HEK293T (cell line): ENCODE data around the gene ATP11C.

Source experiments
- CTCF ChIA-PET: fragments of 350-600 bp; formaldehyde crosslinking; extraction: SDS; loops from one replicate; lab custom pipeline; 2021; ENCODE audit warnings: antibody characterized with exemption, inconsistent platforms; lab: Yijun Ruan, JAX
- POLR2A ChIA-PET: fragments of 350-600 bp; formaldehyde crosslinking; extraction: SDS; loops from one replicate; lab custom pipeline; 2020; ENCODE audit warnings: antibody characterized with exemption, inconsistent platforms; lab: Yijun Ruan, JAX
- DNase-seq: peaks from one replicate; pipeline ENCODE4 v3.0.0; 2012; ENCODE audit warnings: mixed read lengths; ENCODE audit errors: extremely low spot score
- ARNT ChIP-seq: fragments of 450-650 bp; IDR thresholded peaks from 2 replicates; pipeline ENCODE4 v1.6.1; 2017; ENCODE audit warnings: mild to moderate bottlenecking
- BHLHE40 ChIP-seq: fragments of 450-650 bp; IDR thresholded peaks from 2 replicates; pipeline ENCODE4 v1.6.1; 2016; ENCODE audit warnings: mild to moderate bottlenecking, moderate library complexity, borderline replicate concordance
- CTBP1 ChIP-seq: fragments of 450-650 bp; IDR thresholded peaks from 2 replicates; pipeline ENCODE4 v1.6.1; 2016; ENCODE audit warnings: borderline replicate concordance
- ELF4 ChIP-seq: fragments of 450-650 bp; IDR thresholded peaks from 2 replicates; pipeline ENCODE4 v1.6.1; 2017; ENCODE audit warnings: antibody characterized with exemption
- FOXA1 ChIP-seq: fragments of 450-650 bp; IDR thresholded peaks from 2 replicates; pipeline ENCODE4 v1.6.1; 2016; ENCODE audit warnings: mild to moderate bottlenecking
- FOXK2 ChIP-seq: fragments of 450-650 bp; IDR thresholded peaks from 2 replicates; pipeline ENCODE4 v1.6.1; 2016; ENCODE audit warnings: mild to moderate bottlenecking
- FOXM1 ChIP-seq: fragments of 450-650 bp; IDR thresholded peaks from 2 replicates; pipeline ENCODE4 v1.6.1; 2017; ENCODE audit warnings: mild to moderate bottlenecking, borderline replicate concordance
- HDGF ChIP-seq: fragments of 450-650 bp; IDR thresholded peaks from 2 replicates; pipeline ENCODE4 v1.6.1; 2017; ENCODE audit warnings: antibody characterized with exemption, borderline replicate concordance
- L3MBTL2 ChIP-seq: fragments of 450-650 bp; conservative IDR thresholded peaks from 2 replicates; pipeline ENCODE4 v1.6.1; 2016; ENCODE audit warnings: mild to moderate bottlenecking
- LEF1 ChIP-seq: fragments of 450-650 bp; IDR thresholded peaks from 2 replicates; pipeline ENCODE4 v1.6.1; 2017; ENCODE audit warnings: mild to moderate bottlenecking, borderline replicate concordance
- NFRKB ChIP-seq: fragments of 450-650 bp; IDR thresholded peaks from 2 replicates; pipeline ENCODE4 v1.6.1; 2016; ENCODE audit warnings: mild to moderate bottlenecking, moderate library complexity
- PKNOX1 ChIP-seq: fragments of 450-650 bp; IDR thresholded peaks from 2 replicates; pipeline ENCODE4 v1.6.1; 2016
- SP1 ChIP-seq: fragments of 450-650 bp; IDR thresholded peaks from 2 replicates; pipeline ENCODE4 v1.6.1; 2017
- SUZ12 ChIP-seq: fragments of 450-650 bp; IDR thresholded peaks from 2 replicates; pipeline ENCODE4 v1.6.1; 2016; ENCODE audit warnings: mild to moderate bottlenecking
- TARDBP ChIP-seq: fragments of 450-650 bp; IDR thresholded peaks from 2 replicates; pipeline ENCODE4 v1.6.1; 2016
- ZNF384 ChIP-seq: fragments of 450-650 bp; IDR thresholded peaks from 2 replicates; pipeline ENCODE4 v1.6.1; 2016

Gene ATP11C

DNA sequence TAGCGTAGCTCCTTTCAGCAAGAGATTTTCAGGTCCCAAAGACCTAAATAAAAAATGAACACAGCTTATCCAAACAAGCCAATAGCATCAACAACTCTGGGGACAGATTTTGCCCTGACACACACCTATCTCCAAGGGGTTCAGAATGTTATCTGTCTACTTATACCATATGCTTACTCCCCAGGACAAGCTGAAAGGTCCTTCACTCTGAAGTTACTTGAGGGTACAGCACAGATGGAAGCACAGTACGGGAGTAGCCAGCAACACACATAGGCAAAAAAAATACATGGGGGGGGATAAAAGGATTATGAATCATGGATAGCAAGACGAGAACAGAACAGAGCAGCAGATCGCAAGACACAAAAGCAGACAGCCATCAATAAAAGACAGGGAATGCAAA, 134.2 kb downstream of the ATP11C start:
- DNase-seq, result no peak
- ChIA-PET CTCF (no interaction called here), POLR2A (no interaction called here)
- TF ChIP-seq CTBP1, result no peak
- no peak for TF ChIP-seq FOXA1
- no peak for TF ChIP-seq FOXM1
- no peak for TF ChIP-seq ARNT
- TF ChIP-seq L3MBTL2, result no peak
- TF ChIP-seq LEF1, result no peak
- no peak for TF ChIP-seq PKNOX1
- no peak for TF ChIP-seq ELF4

GRCh38 chrX:139795196-139795595, 137.7 kb downstream of the ATP11C start:
- POLR2A ChIA-PET, result no interaction called here
- TF ChIP-seq L3MBTL2, result no peak
- no peak for TF ChIP-seq CTBP1
- TF ChIP-seq BHLHE40, result no peak
- no peak for TF ChIP-seq PKNOX1
- TF ChIP-seq ARNT, result no peak
- no peak for TF ChIP-seq SUZ12
- no peak for TF ChIP-seq NFRKB
- TF ChIP-seq SP1, result no peak
- TF ChIP-seq ZNF384, result no peak
- TF ChIP-seq HDGF, result no peak
- TF ChIP-seq FOXM1, result no peak
- TF ChIP-seq LEF1, result no peak
- TF ChIP-seq ELF4, result no peak
- TF ChIP-seq FOXK2, result no peak
- TF ChIP-seq TARDBP, result no peak
- no peak for TF ChIP-seq FOXA1
- DNase-seq, result no peak
- CTCF ChIA-PET, result no interaction called here

GRCh38 chrX:139787601-139788000, 145.3 kb downstream of the ATP11C start:
- ChIA-PET CTCF (no interaction called here), POLR2A (no interaction called here)
- no peak for TF ChIP-seq L3MBTL2
- TF ChIP-seq FOXA1, result no peak
- no peak for TF ChIP-seq HDGF
- no peak for TF ChIP-seq ZNF384
- TF ChIP-seq CTBP1, result no peak
- no peak for TF ChIP-seq FOXK2
- TF ChIP-seq NFRKB, result no peak
- TF ChIP-seq SP1, result no peak
- DNase-seq, result no peak

DNA sequence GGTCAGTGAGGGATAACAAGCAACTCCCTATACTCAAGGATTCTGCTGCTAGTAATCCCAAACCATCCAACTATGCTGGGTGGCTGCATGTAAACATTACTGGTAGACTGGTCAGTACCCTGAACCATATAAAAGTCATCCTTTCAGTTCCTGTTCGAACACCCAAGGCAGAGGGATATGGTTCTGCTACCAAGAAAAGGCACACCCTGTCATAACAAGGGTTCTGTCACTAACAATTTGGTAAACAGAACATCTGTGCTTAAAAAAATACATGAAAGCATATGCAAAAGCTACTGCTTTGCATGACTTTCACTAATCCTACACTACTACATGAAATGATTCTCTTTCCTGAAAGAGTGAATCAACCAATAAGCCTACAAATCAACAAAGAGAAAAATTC, 148.0 kb downstream of the ATP11C start:
- TF ChIP-seq BHLHE40 (no peak), ARNT (no peak), ELF4 (no peak), SP1 (no peak), L3MBTL2 (no peak), LEF1 (no peak), SUZ12 (no peak), HDGF (no peak), PKNOX1 (no peak)
- ChIA-PET POLR2A (no interaction called here), CTCF (no interaction called here)
- DNase-seq, result no peak

- CTCF ChIA-PET, result no interaction called here
Measured at GRCh38 chrX:139783959-139784358, 148.9 kb downstream of the ATP11C start.

More at GRCh38 chrX:139783959-139784358, 148.9 kb downstream of the ATP11C start:
- no peak for DNase-seq
- TF ChIP-seq NFRKB (no peak), ELF4 (no peak), SUZ12 (no peak), FOXM1 (no peak), LEF1 (no peak), ZNF384 (no peak), BHLHE40 (no peak), CTBP1 (no peak), HDGF (no peak), ARNT (no peak), PKNOX1 (no peak), FOXA1 (no peak)
- POLR2A ChIA-PET, result no interaction called here
